SK-N-SH (cell line): ENCODE results near the gene SEBOX. TPM values are rescaled to one million over a fixed set of nuclear protein-coding genes. Genes with fewer than 3 reads are reported as not detected.

Experiments
- CTCF ChIA-PET: fragments of 300-600, 350-600 bp; formaldehyde crosslinking; extraction: SDS; loops from one replicate; lab custom pipeline; 2021; lab: Yijun Ruan, JAX
- POLR2A ChIA-PET: fragments of 350-600 bp; sonication (Branson Sonifier 250); formaldehyde crosslinking; extraction: SDS; loops from one replicate; lab custom pipeline; 2020; ENCODE audit warnings: antibody characterized with exemption, inconsistent platforms; lab: Yijun Ruan, JAX
- DNase-seq: peaks from one replicate; pipeline ENCODE4 v3.0.0; 2012
- H2AFZ ChIP-seq: fragments of 200-600 bp; sonication (generic); 2 replicates; pipeline ENCODE4 v1.8.1; 2016; ENCODE audit warnings: antibody characterized with exemption, mild to moderate bottlenecking, low read depth
- H3F3A ChIP-seq: fragments of 200-600 bp; sonication (generic); replicated peaks from 2 replicates; pipeline ENCODE3; 2016; ENCODE audit warnings: antibody characterized with exemption, mild to moderate bottlenecking; ENCODE audit not compliant: insufficient read depth
- H3K27ac ChIP-seq, 2 experiments: fragments of 200-500 bp in 1 of 2; fragments of 200-600 bp in 1 of 2; sonication (Bioruptor generic) in 1 of 2; sonication (generic), shearing (Covaris generic) in 1 of 2; 2 replicates each; pipeline versions ENCODE4 v1.5.1 to v1.6.1; 2014 to 2016; ENCODE audit warnings: low read depth in 2 of 2, inconsistent platforms in 1 of 2, low read length in 1 of 2, mild to moderate bottlenecking in 1 of 2, mixed read lengths in 1 of 2
- H3K27me3 ChIP-seq: fragments of 200-600 bp; sonication (generic), shearing (Covaris generic); 2 replicates; pipeline ENCODE4 v1.6.1; 2016; ENCODE audit warnings: mixed run types; ENCODE audit not compliant: insufficient read depth
- H3K36me3 ChIP-seq, 2 experiments: fragments of 200-500 bp in 1 of 2; fragments of 200-600 bp in 1 of 2; sonication (Bioruptor generic) in 1 of 2; sonication (generic) in 1 of 2; replicated peaks in 1 of 2; 2 replicates each; pipeline versions ENCODE3 to v1.5.1; 2014 to 2016; ENCODE audit warnings: low read length in 1 of 2, mild to moderate bottlenecking in 1 of 2; ENCODE audit not compliant: insufficient read depth in 2 of 2, control insufficient read depth in 1 of 2
- H3K4me1 ChIP-seq, 2 experiments: fragments of 200-500 bp in 1 of 2; fragments of 200-600 bp in 1 of 2; sonication (Bioruptor generic) in 1 of 2; sonication (generic), shearing (Covaris generic) in 1 of 2; 2 replicates each; pipeline versions ENCODE4 v1.5.1 to v1.6.1; 2014 to 2016; ENCODE audit warnings: low read depth in 1 of 2, low read length in 1 of 2, mixed run types in 1 of 2; ENCODE audit not compliant: insufficient read depth in 2 of 2, control insufficient read depth in 1 of 2
- H3K4me2 ChIP-seq: fragments of 200-600 bp; sonication (generic), shearing (Covaris generic); 2 replicates; pipeline ENCODE4 v1.6.1; 2017; ENCODE audit warnings: mixed run types
- H3K4me3 ChIP-seq, 2 experiments: fragments of 200-500 bp in 1 of 2; fragments of 200-600 bp in 1 of 2; sonication (Bioruptor generic) in 1 of 2; sonication (generic), shearing (Covaris generic) in 1 of 2; 2 replicates each; pipeline versions ENCODE4 v1.5.1 to v1.8.1; 2014 to 2016; ENCODE audit warnings: low read depth in 2 of 2, inconsistent platforms in 1 of 2, low read length in 1 of 2, mild to moderate bottlenecking in 1 of 2, mixed read lengths in 1 of 2, moderate library complexity in 1 of 2
- H3K79me2 ChIP-seq: fragments of 200-600 bp; sonication (generic); 2 replicates; pipeline ENCODE4 v1.8.1; 2017; ENCODE audit warnings: mild to moderate bottlenecking; ENCODE audit not compliant: insufficient read depth
- H3K9ac ChIP-seq: fragments of 200-600 bp; sonication (generic); 2 replicates; pipeline ENCODE4 v1.6.1; 2017; ENCODE audit warnings: mixed run types
- H3K9me2 ChIP-seq: fragments of 200-600 bp; sonication (generic); 2 replicates; pipeline ENCODE4 v1.6.1; 2017; ENCODE audit warnings: mixed run types
- H3K9me3 ChIP-seq: fragments of 200-600 bp; sonication (generic); 2 replicates; pipeline ENCODE4 v1.6.1; 2017; ENCODE audit warnings: mixed run types, mild to moderate bottlenecking, moderate library complexity
- H4K20me1 ChIP-seq: fragments of 200-600 bp; sonication (generic); 2 replicates; pipeline ENCODE4 v1.6.1; 2017; ENCODE audit warnings: mild to moderate bottlenecking, mixed run types; ENCODE audit not compliant: insufficient read depth
- CHD2 ChIP-seq: fragments of 150-350 bp; IDR thresholded peaks from 2 replicates; pipeline ENCODE4 v1.6.1; 2018; ENCODE audit warnings: low read length; ENCODE audit not compliant: partially characterized antibody
- ELF1 ChIP-seq: IDR thresholded peaks from 2 replicates; pipeline ENCODE4 v1.4.0; 2012
- FOSL2 ChIP-seq: IDR thresholded peaks from 2 replicates; pipeline ENCODE4 v1.4.0; 2012; ENCODE audit warnings: low read depth, mild to moderate bottlenecking, moderate library complexity, borderline replicate concordance
- GABPA ChIP-seq: IDR thresholded peaks from 2 replicates; pipeline ENCODE4 v1.4.0; 2012; ENCODE audit warnings: low read depth, mild to moderate bottlenecking
- GATA2 ChIP-seq: sonication (generic); formaldehyde crosslinking; IDR thresholded peaks from 2 replicates; pipeline ENCODE4 v1.5.0; 2020; ENCODE audit warnings: mild to moderate bottlenecking, missing genetic modification reagents
- MEF2A ChIP-seq: IDR thresholded peaks from 2 replicates; pipeline ENCODE4 v1.4.0; 2012; ENCODE audit warnings: low read depth, borderline replicate concordance
- MXI1 ChIP-seq: IDR thresholded peaks from 2 replicates; pipeline ENCODE4 v1.6.1; 2012; ENCODE audit warnings: mild to moderate bottlenecking, low read depth, low read length, improper control_type of control experiment
- NRF1 ChIP-seq: IDR thresholded peaks from 2 replicates; pipeline ENCODE4 v1.6.1; 2012; ENCODE audit warnings: low read depth, mild to moderate bottlenecking, low read length
- POLR2AphosphoS5 ChIP-seq: IDR thresholded peaks from 2 replicates; pipeline ENCODE4 v1.6.1; 2012; ENCODE audit warnings: low read depth, low read length
- RFX5 ChIP-seq: IDR thresholded peaks from 2 replicates; pipeline ENCODE4 v1.6.1; 2012; ENCODE audit warnings: mild to moderate bottlenecking, improper control_type of control experiment, low read length
- TAF1 ChIP-seq: IDR thresholded peaks from 2 replicates; pipeline ENCODE4 v1.6.1; 2012; ENCODE audit warnings: low read depth, mild to moderate bottlenecking, low read length, moderate library complexity, borderline replicate concordance
- WGBS: methylation state at CpG from one replicate; pipeline ENCODE4 v1.1.6; 2017; ENCODE audit warnings: low lambda C conversion rate; 5-methylcytosine and 5-hydroxymethylcytosine counted together
- polyA plus RNA-seq, 3 experiments: library from polyadenylated mRNA; depleted of rRNA; stranded (reverse); fragments of >200 nt; gene quantifications; 2 replicates each; pipeline ENCODE4 v1.2.3, GENCODE V29; 2012
- TF ChIP-seq, protein P1 (sequence below): fragments of 200-600 bp; sonication (generic); IDR thresholded peaks from 2 replicates; pipeline ENCODE4 v1.6.1; 2017; ENCODE audit warnings: antibody characterized with exemption, mild to moderate bottlenecking, moderate library complexity
- TF ChIP-seq, protein P2 (sequence below): IDR thresholded peaks from 2 replicates; pipeline ENCODE4 v1.4.0; 2012; ENCODE audit warnings: low read depth
- TF ChIP-seq, protein P3 (sequence below): IDR thresholded peaks from 2 replicates; pipeline ENCODE4 v1.6.1; 2012; ENCODE audit warnings: mild to moderate bottlenecking, low read depth, low read length, moderate library complexity
- TF ChIP-seq, protein P4 (sequence below): fragments of 150-350 bp; IDR thresholded peaks from 2 replicates; pipeline ENCODE4 v1.6.1; 2017; ENCODE audit warnings: antibody characterized with exemption, low read length, low read depth, borderline replicate concordance

The SEBOX gene
- polyA plus RNA-seq, 1 of the 3 experiments (the other 2 are of a cell fraction), result not detected

DNA sequence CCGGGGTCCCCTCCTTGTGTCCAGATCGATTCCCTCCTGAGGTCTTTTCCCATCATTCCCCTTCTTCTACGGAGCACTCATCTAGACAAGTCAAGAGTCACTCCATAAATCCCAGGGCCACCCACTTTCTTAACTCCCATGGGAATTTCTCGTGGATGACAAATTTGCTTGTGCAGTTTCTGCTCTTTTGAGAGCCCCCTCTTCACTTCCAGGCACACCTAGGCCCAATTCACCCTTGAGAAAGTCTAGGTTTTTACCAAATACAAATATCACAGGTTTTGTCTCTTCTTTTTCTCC is 7.2 kb downstream of the SEBOX start:
- Histone ChIP-seq H3K4me1 (peaks cover 14 to 15% of the 10 kb centered on the region in 2 experiments; a peak in 3 of 4 replicates), H3K9me2 (no peaks in the 10 kb centered on the region), H3F3A (no peaks in the 10 kb centered on the region), H2AFZ (peak overlapping the region; percentile 76; the same call in 1 of the 2 replicates), H3K27ac (peak overlapping the region; percentile 34 to 69; a peak in 2 of 4 replicates), H3K4me2 (peak overlapping the region; percentile 94), H3K9me3 (no peaks in the 10 kb centered on the region), H3K9ac (peak overlapping the region; percentile 94), H4K20me1 (no peaks in the 10 kb centered on the region), H3K36me3 (peaks cover 47% of the 10 kb centered on the region in 2 experiments), H3K4me3 (peak overlapping the region; percentile 93 to 99), H3K79me2 (peaks cover 41% of the 10 kb centered on the region), H3K27me3 (no peaks in the 10 kb centered on the region)
- 0% methylated on average over 4 of the region's 4 CpGs for WGBS
- ChIA-PET CTCF (interaction anchor here (0.8 to 2.1 kb wide), 5 partner anchors 11 to 59 kb away, joined by 3 to 7 read pairs (median 5); partner anchors contain the start of genes IFT20, TNFAIP1 and VTN), POLR2A (interaction anchor here (1.0 to 3.0 kb wide), 5 partner anchors 9 to 22 kb away, joined by 3 to 34 read pairs (median 15); partner anchors contain the start of genes IFT20, SARM1, TNFAIP1 and VTN)
- no peak for DNase-seq
- no peak for TF ChIP-seq GABPA
- TF ChIP-seq, protein P1, sequence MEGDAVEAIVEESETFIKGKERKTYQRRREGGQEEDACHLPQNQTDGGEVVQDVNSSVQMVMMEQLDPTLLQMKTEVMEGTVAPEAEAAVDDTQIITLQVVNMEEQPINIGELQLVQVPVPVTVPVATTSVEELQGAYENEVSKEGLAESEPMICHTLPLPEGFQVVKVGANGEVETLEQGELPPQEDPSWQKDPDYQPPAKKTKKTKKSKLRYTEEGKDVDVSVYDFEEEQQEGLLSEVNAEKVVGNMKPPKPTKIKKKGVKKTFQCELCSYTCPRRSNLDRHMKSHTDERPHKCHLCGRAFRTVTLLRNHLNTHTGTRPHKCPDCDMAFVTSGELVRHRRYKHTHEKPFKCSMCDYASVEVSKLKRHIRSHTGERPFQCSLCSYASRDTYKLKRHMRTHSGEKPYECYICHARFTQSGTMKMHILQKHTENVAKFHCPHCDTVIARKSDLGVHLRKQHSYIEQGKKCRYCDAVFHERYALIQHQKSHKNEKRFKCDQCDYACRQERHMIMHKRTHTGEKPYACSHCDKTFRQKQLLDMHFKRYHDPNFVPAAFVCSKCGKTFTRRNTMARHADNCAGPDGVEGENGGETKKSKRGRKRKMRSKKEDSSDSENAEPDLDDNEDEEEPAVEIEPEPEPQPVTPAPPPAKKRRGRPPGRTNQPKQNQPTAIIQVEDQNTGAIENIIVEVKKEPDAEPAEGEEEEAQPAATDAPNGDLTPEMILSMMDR, result no peak
- TF ChIP-seq TAF1, result no peak
- no peak for TF ChIP-seq RFX5
- TF ChIP-seq CHD2, result no peak
- no peak for TF ChIP-seq GATA2

DNA sequence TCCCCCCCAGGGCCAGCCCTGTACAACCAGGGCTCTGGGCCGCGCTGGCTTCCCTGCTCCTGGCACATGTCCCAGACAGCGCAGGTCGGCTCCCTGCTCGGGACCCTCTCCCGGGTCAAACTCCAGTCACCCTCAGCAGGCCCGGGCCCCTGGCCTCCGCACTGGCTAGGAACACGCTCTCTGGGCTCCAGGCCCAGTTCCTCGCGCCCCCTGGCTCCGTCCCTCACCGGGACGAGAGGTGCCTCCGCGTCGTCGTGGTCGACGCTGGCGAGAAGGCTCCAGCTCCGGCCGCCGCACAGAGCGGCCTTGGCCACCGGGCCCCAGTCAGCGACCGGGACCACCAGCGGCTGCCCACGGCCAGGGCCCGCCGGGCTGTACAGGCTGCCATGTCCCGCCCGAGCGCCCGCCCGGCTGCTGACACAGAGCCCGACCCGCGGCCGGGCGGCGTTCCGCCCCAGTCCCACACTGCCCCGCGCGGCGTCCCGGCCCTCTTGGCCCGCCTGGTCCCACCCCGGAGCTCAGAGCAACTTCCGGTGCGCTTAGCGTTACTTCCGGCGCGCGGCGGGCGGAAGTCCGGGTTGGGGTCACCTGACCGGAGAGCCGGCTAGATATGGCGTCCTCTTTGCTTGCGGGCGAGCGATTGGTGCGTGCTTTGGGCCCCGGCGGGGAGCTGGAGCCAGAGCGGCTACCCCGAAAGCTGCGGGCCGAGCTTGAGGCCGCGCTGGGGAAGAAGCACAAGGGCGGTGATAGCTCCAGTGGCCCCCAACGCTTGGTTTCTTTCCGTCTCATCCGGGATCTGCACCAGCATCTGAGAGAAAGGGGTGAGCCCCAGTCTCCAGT is 7.7 kb downstream of the SEBOX start, which contains the start of gene POLDIP2:
Gene POLDIP2 (minus strand): TSS at position 467 of the 840 bp plus-strand sequence. CDS start 79 bp downstream, at position 388.
- peak within 1 kb of the TSS; percentile 94 for H3K4me2 ChIP-seq
- peaks cover 49 to 51% of the 10 kb centered on the region in 2 experiments for H3K36me3 ChIP-seq
- H3K4me1 ChIP-seq, result peaks cover 14 to 15% of the 10 kb centered on the region in 2 experiments; a peak in 3 of 4 replicates
- peaks cover 41% of the 10 kb centered on the region for H3K79me2 ChIP-seq
- ChIA-PET POLR2A (interaction anchor here (0.7 to 3.0 kb wide), 7 partner anchors 9 to 48 kb away, joined by 3 to 34 read pairs (median 3); partner anchors contain the start of genes IFT20, SARM1, TNFAIP1 and VTN), CTCF (interaction anchor here (0.6 to 2.1 kb wide), 8 partner anchors 9 to 552 kb away, joined by 3 to 7 read pairs (median 4); partner anchors contain the start of genes IFT20, TNFAIP1 and VTN)
- H3K9ac ChIP-seq, result peak within 1 kb of the TSS; percentile 94
- H3K9me3 ChIP-seq, result no peaks in the 10 kb centered on the region
- no peaks in the 10 kb centered on the region for H3K27me3 ChIP-seq
- H3F3A ChIP-seq, result no peaks in the 10 kb centered on the region
- no peaks in the 10 kb centered on the region for H4K20me1 ChIP-seq
- H3K9me2 ChIP-seq, result no peaks in the 10 kb centered on the region
- peak within 1 kb of the TSS; percentile 55 to 69; a peak in 2 of 4 replicates for H3K27ac ChIP-seq
- H2AFZ ChIP-seq, result peak within 1 kb of the TSS; percentile 76
- peak; percentile 99 for DNase-seq
- WGBS, result 4% methylated on average over 14 of the region's 80 CpGs
- peak within 1 kb of the TSS; percentile 93 to 99 for H3K4me3 ChIP-seq
- TF ChIP-seq FOSL2 (no peak), CHD2 (peak; percentile 49), ELF1 (peak; percentile 97), MXI1 (peak; percentile 56; the same call in 1 of the 2 replicates), NRF1 (no peak), MEF2A (no peak), TAF1 (peak; percentile 94), POLR2AphosphoS5 (peak; percentile 82)
- TF ChIP-seq, protein P2, sequence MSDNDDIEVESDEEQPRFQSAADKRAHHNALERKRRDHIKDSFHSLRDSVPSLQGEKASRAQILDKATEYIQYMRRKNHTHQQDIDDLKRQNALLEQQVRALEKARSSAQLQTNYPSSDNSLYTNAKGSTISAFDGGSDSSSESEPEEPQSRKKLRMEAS, result peak; percentile 77
- TF ChIP-seq, protein P3, sequence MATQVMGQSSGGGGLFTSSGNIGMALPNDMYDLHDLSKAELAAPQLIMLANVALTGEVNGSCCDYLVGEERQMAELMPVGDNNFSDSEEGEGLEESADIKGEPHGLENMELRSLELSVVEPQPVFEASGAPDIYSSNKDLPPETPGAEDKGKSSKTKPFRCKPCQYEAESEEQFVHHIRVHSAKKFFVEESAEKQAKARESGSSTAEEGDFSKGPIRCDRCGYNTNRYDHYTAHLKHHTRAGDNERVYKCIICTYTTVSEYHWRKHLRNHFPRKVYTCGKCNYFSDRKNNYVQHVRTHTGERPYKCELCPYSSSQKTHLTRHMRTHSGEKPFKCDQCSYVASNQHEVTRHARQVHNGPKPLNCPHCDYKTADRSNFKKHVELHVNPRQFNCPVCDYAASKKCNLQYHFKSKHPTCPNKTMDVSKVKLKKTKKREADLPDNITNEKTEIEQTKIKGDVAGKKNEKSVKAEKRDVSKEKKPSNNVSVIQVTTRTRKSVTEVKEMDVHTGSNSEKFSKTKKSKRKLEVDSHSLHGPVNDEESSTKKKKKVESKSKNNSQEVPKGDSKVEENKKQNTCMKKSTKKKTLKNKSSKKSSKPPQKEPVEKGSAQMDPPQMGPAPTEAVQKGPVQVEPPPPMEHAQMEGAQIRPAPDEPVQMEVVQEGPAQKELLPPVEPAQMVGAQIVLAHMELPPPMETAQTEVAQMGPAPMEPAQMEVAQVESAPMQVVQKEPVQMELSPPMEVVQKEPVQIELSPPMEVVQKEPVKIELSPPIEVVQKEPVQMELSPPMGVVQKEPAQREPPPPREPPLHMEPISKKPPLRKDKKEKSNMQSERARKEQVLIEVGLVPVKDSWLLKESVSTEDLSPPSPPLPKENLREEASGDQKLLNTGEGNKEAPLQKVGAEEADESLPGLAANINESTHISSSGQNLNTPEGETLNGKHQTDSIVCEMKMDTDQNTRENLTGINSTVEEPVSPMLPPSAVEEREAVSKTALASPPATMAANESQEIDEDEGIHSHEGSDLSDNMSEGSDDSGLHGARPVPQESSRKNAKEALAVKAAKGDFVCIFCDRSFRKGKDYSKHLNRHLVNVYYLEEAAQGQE, result peak; percentile 78
- TF ChIP-seq, protein P4, sequence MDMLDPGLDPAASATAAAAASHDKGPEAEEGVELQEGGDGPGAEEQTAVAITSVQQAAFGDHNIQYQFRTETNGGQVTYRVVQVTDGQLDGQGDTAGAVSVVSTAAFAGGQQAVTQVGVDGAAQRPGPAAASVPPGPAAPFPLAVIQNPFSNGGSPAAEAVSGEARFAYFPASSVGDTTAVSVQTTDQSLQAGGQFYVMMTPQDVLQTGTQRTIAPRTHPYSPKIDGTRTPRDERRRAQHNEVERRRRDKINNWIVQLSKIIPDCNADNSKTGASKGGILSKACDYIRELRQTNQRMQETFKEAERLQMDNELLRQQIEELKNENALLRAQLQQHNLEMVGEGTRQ, result peak; percentile 75; the same call in 1 of the 2 replicates
- TF ChIP-seq, protein P1, result peak; percentile 15; the same call in 1 of the 2 replicates
